ENCODE results near the gene ABHD3. TPM values are rescaled to one million over a fixed set of nuclear protein-coding genes. Genes with fewer than 3 reads are reported as not detected.

The ABHD3 gene
- total RNA-seq, 1 donor from 2014 or later = 15.4 TPM

Small RNA genes within 50 kb of the gene (microRNA-seq; reads per million reads assigned to microRNA genes)
- not detected for gene MIR320C1

Other genes with a start within 250 kb of the ABHD3 start
- 17.0 TPM for gene ESCO1, start 104.1 kb downstream of the ABHD3 start, total RNA-seq
- gene SNRPD1, start 92.5 kb downstream of the ABHD3 start, total RNA-seq = 28.2 TPM
- 50.4 TPM for gene MIB1, start 36.0 kb upstream of the ABHD3 start, total RNA-seq